SW 1271 (cell line): ENCODE measurements around the gene HIVEP3.

Source experiments
- DNase-seq, 2 experiments: peaks; one replicate each; lab custom pipeline; 2025; lab: John Stamatoyannopoulos, UW

The HIVEP3 gene

DNA sequence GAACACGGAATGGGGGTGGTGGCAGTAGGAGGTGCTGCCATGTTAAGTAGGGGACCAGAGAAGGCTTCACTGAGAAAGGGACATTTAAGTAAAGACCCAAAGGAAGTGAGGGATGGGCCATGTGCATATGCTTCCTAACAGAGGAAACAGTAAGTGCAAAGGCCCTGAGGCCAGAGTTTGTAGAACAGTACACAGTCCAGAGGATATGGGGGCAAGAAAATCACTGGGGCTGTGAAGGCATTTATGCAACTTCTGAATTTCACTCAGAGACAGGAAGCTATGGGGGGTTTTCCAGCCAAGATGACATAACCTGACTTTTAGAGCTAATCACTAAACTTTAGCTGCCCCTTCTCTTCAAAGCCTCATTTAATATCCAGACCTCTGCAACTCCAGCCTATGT is 231.7 kb downstream of the HIVEP3 start:
- DNase-seq, result no peak

GRCh38 chr1:41683681-41684500 is 234.8 kb downstream of the HIVEP3 start:
- DNase-seq, result peak in 1 of 2 experiments; percentile 21

DNA sequence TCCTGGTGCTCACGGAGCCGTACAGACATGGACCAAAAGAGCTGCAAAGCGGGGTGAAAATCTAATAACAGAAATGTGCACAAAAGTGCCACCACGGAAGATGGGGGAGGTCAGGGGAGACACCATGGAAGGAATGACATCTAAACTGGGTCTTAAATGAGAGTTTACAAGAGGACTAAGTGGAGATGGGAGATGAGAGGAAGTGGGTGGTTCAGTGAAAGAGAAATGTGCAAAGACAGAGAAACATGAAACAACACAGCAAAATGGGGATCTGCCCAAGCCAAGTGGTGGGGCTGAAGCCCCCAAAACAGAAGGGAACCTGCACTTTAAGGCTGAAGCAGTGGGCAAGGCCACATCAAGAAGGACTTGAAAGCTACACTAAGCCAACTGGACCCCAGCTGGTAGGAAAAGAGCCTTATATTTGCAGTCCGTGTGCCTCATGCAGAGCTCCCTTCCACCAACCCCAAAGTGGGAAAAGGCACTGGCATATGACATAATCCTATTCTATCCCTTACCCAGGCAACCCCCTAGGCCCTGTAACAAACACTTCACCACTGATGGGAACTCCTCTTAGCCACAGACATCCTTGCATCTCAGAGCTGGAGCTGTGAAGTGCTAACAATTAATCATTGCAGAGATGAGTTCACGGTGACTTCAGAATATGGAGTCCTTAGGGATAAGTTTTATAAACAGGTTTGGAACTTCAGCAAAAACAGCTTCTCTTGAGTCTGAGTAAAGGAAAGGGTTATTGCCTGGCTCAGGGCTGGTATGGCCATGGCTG is 235.7 kb downstream of the HIVEP3 start:
- DNase-seq, result no peak

GRCh38 chr1:41682149-41682548 is 236.6 kb downstream of the HIVEP3 start:
- DNase-seq, result no peak

DNA sequence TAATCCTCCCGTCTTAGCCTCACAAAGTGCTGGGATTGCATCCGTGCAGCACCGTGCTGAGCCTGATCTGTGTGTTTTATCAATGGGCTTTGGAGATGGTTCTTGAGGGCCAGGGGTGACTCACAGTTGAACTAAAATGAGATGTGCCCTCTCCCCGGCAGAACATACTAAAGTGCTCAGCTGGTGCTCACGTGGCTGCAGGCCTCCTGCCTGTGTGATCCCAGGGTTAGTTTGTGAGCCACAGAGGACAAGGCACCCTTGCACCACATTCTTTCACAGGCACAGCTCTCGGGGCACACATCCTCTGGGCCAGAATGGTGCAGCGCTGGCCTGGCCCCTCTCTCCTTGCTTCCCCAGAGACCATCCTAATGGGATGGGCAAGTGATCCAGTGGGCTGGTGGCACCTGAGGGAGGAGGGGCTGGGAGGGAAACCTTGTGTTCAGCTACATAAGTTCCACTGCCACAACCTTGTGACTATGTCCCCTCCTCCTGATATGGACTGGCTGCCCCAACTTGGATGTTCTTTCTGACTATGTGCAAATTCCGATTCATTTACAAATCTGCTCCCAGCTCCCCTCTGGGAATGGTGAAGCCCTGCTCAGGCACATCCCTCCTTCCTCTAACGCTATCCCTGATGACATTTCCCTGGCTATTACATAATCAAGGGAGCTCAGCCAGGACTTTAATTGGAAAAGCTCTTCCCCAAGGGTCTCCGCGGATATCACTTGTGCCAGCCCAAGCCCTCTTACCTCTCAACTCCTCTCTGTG is 237.2 kb downstream of the HIVEP3 start:
- DNase-seq, result no peak

- DNase-seq, result no peak
Measured at GRCh38 chr1:41679994-41680393, 238.7 kb downstream of the HIVEP3 start.

DNA sequence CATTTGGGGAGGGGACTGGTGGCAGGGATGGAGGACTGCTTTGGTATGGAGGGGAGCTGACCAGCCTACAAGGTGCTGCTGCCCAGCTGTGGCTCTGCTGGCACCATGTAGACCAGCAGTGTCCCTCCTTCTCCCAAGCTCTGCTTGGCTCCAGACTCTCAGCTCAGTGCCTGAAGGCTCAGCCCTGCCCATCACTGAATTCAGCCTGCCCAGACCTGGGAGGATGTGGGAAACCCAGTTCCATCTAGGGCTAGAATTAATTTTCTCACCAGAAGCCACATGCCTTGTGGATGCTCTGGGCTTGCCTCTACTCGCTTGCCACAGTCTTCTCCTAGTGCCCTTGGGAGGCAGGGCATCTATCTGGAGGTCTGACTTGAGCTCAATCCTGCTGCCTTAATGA is 239.2 kb downstream of the HIVEP3 start:
- no peak for DNase-seq

GRCh38 chr1:41678111-41678878 is 240.4 kb downstream of the HIVEP3 start:
- no peak for DNase-seq

DNA sequence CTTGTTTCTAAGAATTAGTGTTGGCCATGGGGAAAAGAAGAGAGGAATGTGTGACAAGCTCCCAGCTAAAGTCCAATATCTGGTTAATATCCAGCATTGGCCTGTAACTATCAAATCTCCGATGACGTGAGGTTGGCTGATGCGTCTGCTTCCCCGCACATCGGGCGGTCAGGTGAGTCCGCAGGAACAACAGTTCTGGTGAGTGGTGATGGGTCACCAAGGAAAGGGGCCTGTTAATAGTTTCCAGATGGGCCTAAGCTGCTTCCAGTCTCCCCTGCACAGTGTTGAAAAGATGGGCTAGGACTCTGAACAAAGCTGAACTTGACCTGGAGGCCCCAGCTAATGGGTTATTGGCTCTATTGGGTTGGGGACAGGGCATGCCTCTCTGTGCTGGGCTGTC is 241.1 kb downstream of the HIVEP3 start:
- DNase-seq, result no peak

DNA sequence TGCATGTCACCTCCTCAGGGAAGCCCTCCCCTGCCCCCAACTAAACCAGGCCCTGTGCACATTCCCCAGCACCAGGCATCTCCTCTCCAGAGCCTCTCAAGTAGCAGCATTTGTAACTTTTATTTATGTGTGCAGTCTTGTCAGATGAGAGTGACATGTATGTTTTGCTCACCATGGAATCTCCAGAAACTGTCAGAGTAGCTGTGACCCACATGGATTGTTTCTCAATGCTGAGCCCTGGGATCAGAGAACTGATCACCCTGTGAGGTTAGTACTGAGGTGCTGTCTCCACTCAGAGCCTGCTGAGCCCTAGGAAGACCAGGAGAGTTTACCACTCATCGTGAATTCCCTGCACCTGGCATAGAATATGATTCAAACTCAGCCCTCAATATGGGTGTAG is 243.3 kb downstream of the HIVEP3 start:
- DNase-seq, result no peak

DNA sequence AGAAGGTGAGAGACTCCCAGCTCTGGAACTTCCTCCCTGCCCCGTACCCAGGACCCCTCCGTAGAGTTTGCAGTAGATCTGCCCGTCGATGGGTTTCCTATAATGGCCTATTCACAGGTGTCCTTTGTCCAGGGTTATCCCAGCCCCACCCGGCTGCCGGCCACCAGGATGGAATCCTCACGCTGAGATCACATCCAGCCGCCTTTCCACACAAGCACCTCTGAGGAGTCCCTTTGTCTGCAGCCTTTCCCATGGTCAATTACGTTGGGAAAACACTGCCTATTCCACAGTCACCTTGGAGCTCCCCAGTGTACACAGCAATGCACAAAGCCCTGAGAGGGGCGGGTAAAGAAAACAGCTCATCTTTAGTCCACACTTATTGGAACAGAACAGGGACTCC is 244.2 kb downstream of the HIVEP3 start:
- no peak for DNase-seq

GRCh38 chr1:41673806-41674205 is 244.9 kb downstream of the HIVEP3 start:
- DNase-seq, result no peak

DNA sequence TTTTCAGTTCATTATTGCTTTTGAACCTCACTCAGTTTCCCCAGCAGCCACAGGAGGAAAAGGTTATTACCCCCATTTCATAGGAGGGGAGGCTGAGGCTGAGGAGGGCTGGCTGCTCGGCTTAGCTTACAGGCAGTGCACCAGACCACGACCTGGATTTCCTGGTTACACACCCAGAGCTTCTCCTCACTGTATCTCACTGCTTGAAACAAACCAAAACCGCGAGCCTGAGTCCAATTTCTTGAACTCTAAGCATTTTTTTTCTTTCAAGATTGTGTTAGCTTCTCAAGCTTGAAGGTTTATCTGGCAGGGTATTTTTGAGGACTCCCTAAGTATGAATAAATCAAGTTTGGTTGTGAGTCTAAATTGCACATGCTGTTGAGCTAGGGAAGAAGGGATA is 245.3 kb downstream of the HIVEP3 start:
- no peak for DNase-seq

GRCh38 chr1:41672641-41673361 is 245.9 kb downstream of the HIVEP3 start:
- no peak for DNase-seq

- peak in 1 of 2 experiments; percentile 14 for DNase-seq
Measured at GRCh38 chr1:41672173-41672572, 246.5 kb downstream of the HIVEP3 start.

DNA sequence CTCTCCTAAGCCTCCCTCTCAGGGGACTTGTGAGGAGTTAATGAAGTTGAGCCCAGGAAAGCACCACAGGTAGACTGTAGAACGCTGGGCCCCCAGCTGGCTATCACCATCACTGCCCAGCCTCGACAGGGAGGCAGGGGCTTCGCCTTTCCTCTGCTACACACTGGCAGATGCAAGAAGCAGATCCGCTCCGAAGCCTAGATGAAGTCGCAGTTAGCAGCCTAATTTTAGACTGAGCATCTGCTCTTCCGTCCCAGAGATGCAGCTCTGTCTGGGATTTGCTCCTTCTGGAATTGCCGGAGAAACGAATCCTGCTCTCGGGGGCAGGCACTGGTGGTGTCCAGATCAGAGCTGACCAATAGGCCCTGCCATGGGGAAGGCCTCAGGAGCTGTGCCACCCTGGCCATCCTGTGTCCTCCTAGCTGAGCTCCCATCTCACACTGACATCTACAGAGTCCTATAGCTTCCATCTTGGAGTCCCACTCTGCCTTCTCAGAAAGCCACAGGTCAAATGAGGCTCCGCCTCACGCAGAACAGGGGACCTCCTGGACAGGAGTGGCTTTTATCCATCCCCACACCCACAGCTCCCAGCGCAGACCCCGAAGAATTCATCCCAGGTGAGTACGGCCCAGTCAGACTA is 247.5 kb downstream of the HIVEP3 start:
- no peak for DNase-seq

- no peak for DNase-seq
Measured at GRCh38 chr1:41670217-41670957, 248.3 kb downstream of the HIVEP3 start.

DNA sequence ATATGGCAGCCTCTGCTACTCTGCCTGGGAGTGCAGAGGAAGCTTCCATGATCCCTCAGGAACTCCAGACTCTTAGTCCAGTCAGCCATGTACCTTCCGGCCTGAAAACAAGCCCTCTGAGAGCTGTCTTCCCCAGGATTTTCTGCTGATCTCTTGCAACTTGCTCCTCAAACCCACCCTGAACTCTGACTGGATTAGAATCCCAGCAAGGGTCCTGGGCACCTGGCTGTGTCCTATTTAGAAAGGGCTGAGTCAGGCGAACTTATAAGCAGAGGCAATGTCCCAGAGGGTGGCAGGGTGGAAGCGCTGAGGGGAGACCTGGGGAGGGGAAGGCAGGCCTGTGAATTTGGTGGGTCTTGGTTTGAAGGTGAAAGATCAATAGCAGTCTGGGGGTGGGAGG is 249.8 kb downstream of the HIVEP3 start:
- no peak for DNase-seq

DNA sequence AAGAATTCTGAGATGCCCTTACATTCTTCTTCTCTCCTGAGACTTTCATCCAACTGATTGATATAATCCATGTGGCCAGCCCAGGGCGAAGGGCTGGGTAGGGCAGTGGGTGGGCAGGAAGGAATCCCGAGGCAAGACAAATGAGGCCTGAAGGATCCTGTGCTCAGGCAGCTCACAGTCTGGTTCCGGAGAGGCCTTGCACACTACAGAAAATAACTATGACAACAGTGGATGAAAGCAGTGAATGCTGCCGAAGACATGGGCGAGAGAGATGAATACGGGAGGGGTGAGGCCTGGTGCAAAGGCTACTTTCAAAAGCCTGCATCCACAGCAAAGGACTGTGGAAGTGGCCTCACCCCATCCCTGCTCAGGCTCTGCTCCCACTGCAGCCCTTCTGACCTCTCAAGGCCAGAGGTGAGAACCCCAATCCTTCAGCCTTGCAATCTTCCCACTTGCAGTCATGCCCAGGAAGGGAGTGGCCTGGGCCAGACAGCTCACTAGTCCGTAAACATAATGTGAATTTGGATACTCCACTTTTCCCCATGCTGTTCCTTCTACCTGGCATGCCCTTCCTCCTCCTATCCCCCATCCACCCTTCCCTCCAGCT is 250.6 kb downstream of the HIVEP3 start:
- no peak for DNase-seq
